Dendritic cell treated with granulocyte-macrophage colony-stimulating factor and Interleukin-4, amounts not matched to agents 40 ng/mL and 50 ng/mL, for 4 days (primary cell): ENCODE results near the gene S1PR2.

Experiments used
- H3K27ac Mint-ChIP-seq: one replicate; pipeline ENCODE4 v1.8.0; 2022; ENCODE audit warnings: mild to moderate bottlenecking, mixed read lengths
- H3K27me3 Mint-ChIP-seq: one replicate; pipeline ENCODE4 v1.8.0; 2022; ENCODE audit warnings: mild to moderate bottlenecking, mixed read lengths
- H3K36me3 Mint-ChIP-seq: one replicate; pipeline ENCODE4 v1.8.0; 2022; ENCODE audit warnings: low read depth, mixed read lengths
- H3K4me1 Mint-ChIP-seq: one replicate; pipeline ENCODE4 v1.8.0; 2022; ENCODE audit warnings: low read depth, mixed read lengths
- H3K4me3 Mint-ChIP-seq: one replicate; pipeline ENCODE4 v1.8.0; 2022; ENCODE audit warnings: mild to moderate bottlenecking, moderate library complexity, mixed read lengths
- H3K9me3 Mint-ChIP-seq: one replicate; pipeline ENCODE4 v1.8.0; 2022; ENCODE audit warnings: mixed read lengths
- intact Hi-C: fragments of 100-400 bp; cut with micrococcal nuclease; formaldehyde crosslinking; loops from one replicate; pipeline ENCODE4 v1.15.0; 2022

S1PR2 gene, protein sequence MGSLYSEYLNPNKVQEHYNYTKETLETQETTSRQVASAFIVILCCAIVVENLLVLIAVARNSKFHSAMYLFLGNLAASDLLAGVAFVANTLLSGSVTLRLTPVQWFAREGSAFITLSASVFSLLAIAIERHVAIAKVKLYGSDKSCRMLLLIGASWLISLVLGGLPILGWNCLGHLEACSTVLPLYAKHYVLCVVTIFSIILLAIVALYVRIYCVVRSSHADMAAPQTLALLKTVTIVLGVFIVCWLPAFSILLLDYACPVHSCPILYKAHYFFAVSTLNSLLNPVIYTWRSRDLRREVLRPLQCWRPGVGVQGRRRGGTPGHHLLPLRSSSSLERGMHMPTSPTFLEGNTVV

DNA sequence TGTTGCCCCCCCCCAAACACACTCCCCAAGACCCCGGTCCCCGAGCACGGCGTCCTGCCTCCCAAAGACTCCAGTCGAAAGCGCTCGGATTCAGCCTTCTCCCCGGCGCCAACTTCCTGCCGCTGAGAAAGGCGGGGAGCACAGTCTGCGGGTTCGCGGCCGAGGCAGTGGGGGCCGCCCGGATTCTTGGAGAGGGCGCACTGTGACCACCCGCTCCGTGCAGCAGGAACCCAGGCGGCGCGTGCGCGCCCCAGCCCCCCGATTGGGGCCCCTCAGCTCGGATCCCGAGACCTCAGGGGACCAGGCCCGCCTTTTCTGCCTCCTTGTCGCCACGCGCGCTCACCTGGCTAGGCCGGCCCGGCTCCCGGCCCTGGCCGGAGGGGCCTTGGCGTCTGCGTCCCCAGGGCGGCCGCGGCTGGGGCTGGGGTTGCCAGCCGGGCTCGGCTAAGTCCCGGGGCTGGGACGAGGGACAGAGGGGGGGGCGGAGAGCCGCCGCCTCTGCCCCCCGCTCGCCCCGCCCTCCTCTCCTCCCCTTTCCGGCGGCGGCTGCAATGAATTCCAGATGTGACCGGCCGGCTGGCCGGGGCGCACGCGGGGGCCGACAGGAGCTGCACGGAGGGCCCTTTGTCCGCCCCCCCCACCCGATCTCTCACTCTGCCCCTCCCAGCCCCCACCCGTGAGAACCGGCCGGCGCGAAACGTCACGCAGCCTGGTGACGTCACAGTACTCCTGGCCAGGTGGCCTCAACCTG, at the start of gene S1PR2:
Gene S1PR2, minus strand, starts transcription at position 471 of the 751 bp plus-strand sequence. CDS start 6,426 bp downstream, outside the sequence.
- peaks cover 6% of the 10 kb centered on the region for H3K27me3 Mint-ChIP-seq
- H3K4me1 Mint-ChIP-seq: peaks cover 37% of the 10 kb centered on the region
- H3K9me3 Mint-ChIP-seq: no peaks in the 10 kb centered on the region
- H3K4me3 Mint-ChIP-seq: peak within 1 kb of the TSS; percentile 92
- intact Hi-C loops: loop anchor here (2.0 to 5.0 kb wide), 2 partner anchors 20 to 34 kb away; no protein-coding TSS in a partner anchor
- peaks cover 34% of the 10 kb centered on the region for H3K36me3 Mint-ChIP-seq
- H3K27ac Mint-ChIP-seq: peak within 1 kb of the TSS; percentile 91

DNA sequence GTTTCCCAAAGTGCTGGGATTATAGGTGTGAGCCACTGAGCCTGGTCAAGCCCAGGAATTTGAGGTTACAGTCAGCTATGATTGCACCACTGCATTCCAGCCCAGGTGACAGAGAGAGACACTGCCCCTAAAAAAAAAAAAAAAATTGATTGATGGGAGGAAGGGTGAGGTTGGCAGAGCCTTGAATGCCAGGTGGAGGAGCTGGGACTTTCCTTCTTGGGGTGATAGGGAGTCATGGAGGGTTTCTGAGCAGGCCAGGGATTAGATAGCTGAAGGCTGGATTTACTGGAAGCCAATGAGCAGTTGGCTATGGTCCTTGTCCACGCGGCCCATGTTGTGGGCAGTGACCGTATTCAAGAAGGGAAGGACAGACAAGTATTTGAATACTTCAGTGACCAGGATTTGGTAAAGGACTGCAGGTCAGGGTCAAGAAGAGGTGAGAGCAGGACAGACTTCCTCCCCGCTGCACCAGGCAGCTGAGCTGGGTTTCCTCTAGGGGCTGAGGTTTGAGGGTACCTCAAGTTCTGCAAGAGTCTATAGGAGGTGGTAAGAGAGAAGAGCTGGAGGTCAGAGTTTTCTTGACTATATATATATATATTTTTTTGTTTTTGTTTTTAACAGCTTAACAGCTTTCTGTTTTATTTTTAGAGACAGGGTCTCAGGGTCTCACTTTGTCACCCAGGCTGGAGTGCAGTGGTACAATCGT, 48.8 kb upstream of the S1PR2 start:
- H3K4me3 Mint-ChIP-seq: no peak overlapping the region
- peak overlapping the region; percentile 68 for H3K27ac Mint-ChIP-seq
- H3K36me3 Mint-ChIP-seq: peaks cover 100% of the 10 kb centered on the region
- no peaks in the 10 kb centered on the region for H3K27me3 Mint-ChIP-seq
- intact Hi-C loops: no loop called here
- no peaks in the 10 kb centered on the region for H3K9me3 Mint-ChIP-seq
- peaks cover 69% of the 10 kb centered on the region for H3K4me1 Mint-ChIP-seq

- peaks cover 100% of the 10 kb centered on the region for H3K36me3 Mint-ChIP-seq
These were observed 47.8 kb upstream of the S1PR2 start for GRCh38 chr19:10278935-10279334.

DNA sequence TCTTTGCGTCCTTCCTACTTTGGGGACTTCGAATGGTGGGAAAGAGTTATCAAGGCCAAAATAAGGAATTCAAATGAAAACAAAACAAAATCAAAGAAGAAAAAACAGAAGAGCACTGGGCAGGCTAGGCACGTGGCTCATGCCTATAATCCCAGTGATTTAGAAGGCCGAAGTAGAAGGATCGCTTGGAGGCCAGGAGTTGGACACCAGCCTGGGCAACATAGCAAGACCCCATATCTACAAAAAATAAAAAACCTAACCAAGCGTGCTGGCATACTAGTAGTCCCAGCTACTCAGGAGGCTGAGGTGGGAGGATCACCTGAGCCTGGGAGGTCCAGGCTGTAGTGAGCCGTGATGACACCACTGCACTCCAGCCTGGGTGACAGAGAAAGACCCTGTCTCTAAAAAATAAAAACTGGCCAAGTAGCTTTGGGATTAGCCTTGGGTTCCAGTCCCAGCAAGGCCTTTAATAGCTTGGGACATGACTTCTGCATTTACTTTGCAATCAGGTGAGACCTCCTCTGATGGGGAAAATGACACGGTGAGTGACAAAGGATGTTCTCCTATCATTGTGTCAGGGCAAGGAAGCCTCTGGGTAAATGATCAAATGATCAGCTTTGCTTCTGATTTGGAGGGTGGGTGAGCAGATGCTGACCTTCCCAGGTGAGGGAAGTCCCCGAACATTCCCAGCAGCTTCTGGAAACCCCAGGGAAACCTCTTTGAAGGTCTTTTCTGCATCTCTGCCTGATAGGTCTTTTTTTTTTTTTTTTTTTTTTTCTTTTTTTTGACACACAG, 46.9 kb upstream of the S1PR2 start:
- H3K27ac Mint-ChIP-seq: peak overlapping the region; percentile 53
- peaks cover 100% of the 10 kb centered on the region for H3K36me3 Mint-ChIP-seq
- no peaks in the 10 kb centered on the region for H3K9me3 Mint-ChIP-seq
- peaks cover 63% of the 10 kb centered on the region for H3K4me1 Mint-ChIP-seq
- intact Hi-C loops: no loop called here
- no peaks in the 10 kb centered on the region for H3K27me3 Mint-ChIP-seq
- peak overlapping the region; percentile 37 for H3K4me3 Mint-ChIP-seq

More at GRCh38 chr19:10278935-10279334, 47.8 kb upstream of the S1PR2 start:
- no peaks in the 10 kb centered on the region for H3K27me3 Mint-ChIP-seq
- H3K4me1 Mint-ChIP-seq: peaks cover 69% of the 10 kb centered on the region
- H3K4me3 Mint-ChIP-seq: peak overlapping the region; percentile 17
- intact Hi-C loops: no loop called here
- no peaks in the 10 kb centered on the region for H3K9me3 Mint-ChIP-seq
- peak overlapping the region; percentile 43 for H3K27ac Mint-ChIP-seq

DNA sequence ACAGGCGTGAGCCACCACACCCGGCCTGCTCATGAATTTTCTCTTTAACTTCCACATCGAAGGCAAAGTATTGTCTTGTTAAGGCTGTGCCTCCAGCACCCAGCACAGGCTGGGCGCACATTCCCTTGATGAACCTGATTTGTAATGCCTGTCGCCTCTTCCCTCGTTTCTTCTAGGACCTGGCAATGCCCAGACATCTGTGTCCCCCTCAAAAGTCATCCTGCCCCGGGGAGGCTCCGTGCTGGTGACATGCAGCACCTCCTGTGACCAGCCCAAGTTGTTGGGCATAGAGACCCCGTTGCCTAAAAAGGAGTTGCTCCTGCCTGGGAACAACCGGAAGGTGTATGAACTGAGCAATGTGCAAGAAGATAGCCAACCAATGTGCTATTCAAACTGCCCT, 43.5 kb upstream of the S1PR2 start:
- no peaks in the 10 kb centered on the region for H3K27me3 Mint-ChIP-seq
- H3K9me3 Mint-ChIP-seq: no peaks in the 10 kb centered on the region
- H3K36me3 Mint-ChIP-seq: peaks cover 94% of the 10 kb centered on the region
- intact Hi-C loops: no loop called here
- H3K27ac Mint-ChIP-seq: peak overlapping the region; percentile 74
- peaks cover 61% of the 10 kb centered on the region for H3K4me1 Mint-ChIP-seq
- H3K4me3 Mint-ChIP-seq: peak overlapping the region; percentile 94

DNA sequence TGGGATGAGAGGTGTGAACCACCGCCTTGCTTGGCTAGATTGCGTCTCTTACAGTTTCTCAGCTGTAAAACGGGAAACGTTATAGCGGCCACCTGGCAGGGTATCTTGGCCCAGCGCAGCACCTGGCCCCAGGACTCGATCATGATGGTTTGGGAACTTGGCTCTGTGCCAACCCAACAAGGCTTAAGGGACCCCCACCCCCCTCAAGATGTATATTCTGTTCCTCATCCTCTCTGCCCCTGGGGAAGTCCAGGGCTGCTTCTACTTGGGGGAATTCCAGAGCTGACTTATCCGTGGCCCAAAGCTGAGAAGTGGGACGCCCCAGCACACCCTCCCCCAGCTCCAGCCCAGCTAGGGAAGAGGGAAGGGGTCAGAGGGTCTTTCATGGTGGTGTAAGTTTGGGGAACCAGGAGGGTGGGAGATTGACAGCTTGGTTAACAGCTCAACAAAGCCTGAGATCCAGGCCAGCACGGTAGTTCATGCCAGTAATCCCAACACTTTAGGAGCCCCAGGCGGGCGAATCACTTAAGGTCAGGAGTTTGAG, 40.5 kb upstream of the S1PR2 start:
- peak overlapping the region; percentile 94 for H3K4me3 Mint-ChIP-seq
- H3K27ac Mint-ChIP-seq: peak overlapping the region; percentile 98
- peaks cover 64% of the 10 kb centered on the region for H3K36me3 Mint-ChIP-seq
- H3K9me3 Mint-ChIP-seq: no peaks in the 10 kb centered on the region
- H3K4me1 Mint-ChIP-seq: peaks cover 59% of the 10 kb centered on the region
- intact Hi-C loops: no loop called here
- H3K27me3 Mint-ChIP-seq: no peaks in the 10 kb centered on the region

- peaks cover 58% of the 10 kb centered on the region for H3K4me1 Mint-ChIP-seq
- H3K27ac Mint-ChIP-seq: peak within 1 kb of the TSS; percentile 98
- peaks cover 56% of the 10 kb centered on the region for H3K36me3 Mint-ChIP-seq
- H3K9me3 Mint-ChIP-seq: no peaks in the 10 kb centered on the region
- intact Hi-C loops: no loop called here
- peak within 1 kb of the TSS; percentile 94 for H3K4me3 Mint-ChIP-seq
- no peaks in the 10 kb centered on the region for H3K27me3 Mint-ChIP-seq
These were observed 39.7 kb upstream of the S1PR2 start, which contains the start of gene ICAM1 for GRCh38 chr19:10270616-10271394. Gene ICAM1 (plus strand): TSS chr19:10271120. CDS start chr19:10271160, 40 bp downstream.

GRCh38 chr19:10270180-10270615, 39.1 kb upstream of the S1PR2 start:
- intact Hi-C loops: no loop called here
- Mint-ChIP-seq H3K9me3 (no peaks in the 10 kb centered on the region), H3K27me3 (no peaks in the 10 kb centered on the region), H3K27ac (peak overlapping the region; percentile 98), H3K4me1 (peaks cover 60% of the 10 kb centered on the region), H3K4me3 (peak overlapping the region; percentile 94), H3K36me3 (peaks cover 50% of the 10 kb centered on the region)

- Mint-ChIP-seq H3K27me3 (no peaks in the 10 kb centered on the region), H3K4me1 (peaks cover 56% of the 10 kb centered on the region), H3K4me3 (peak overlapping the region; percentile 94), H3K9me3 (no peaks in the 10 kb centered on the region), H3K36me3 (peaks cover 44% of the 10 kb centered on the region), H3K27ac (peak overlapping the region; percentile 98)
- intact Hi-C loops: loop anchor here (1.0 kb wide), 1 partner anchor 120 kb away; no protein-coding TSS in a partner anchor
These were observed 38.4 kb upstream of the S1PR2 start for GRCh38 chr19:10269333-10270179.

GRCh38 chr19:10268071-10268470, 36.9 kb upstream of the S1PR2 start:
- Mint-ChIP-seq H3K4me3 (peak overlapping the region; percentile 58), H3K9me3 (no peaks in the 10 kb centered on the region), H3K4me1 (peaks cover 46% of the 10 kb centered on the region), H3K27ac (peak overlapping the region; percentile 98), H3K36me3 (peaks cover 29% of the 10 kb centered on the region), H3K27me3 (no peaks in the 10 kb centered on the region)
- intact Hi-C loops: no loop called here

- H3K4me1 Mint-ChIP-seq: peaks cover 45% of the 10 kb centered on the region
- no peak overlapping the region for H3K4me3 Mint-ChIP-seq
- no peaks in the 10 kb centered on the region for H3K27me3 Mint-ChIP-seq
- intact Hi-C loops: no loop called here
- peaks cover 15% of the 10 kb centered on the region for H3K36me3 Mint-ChIP-seq
- H3K27ac Mint-ChIP-seq: peak overlapping the region; percentile 98
- H3K9me3 Mint-ChIP-seq: no peaks in the 10 kb centered on the region
These were observed 35.6 kb upstream of the S1PR2 start for GRCh38 chr19:10266706-10267105.

DNA sequence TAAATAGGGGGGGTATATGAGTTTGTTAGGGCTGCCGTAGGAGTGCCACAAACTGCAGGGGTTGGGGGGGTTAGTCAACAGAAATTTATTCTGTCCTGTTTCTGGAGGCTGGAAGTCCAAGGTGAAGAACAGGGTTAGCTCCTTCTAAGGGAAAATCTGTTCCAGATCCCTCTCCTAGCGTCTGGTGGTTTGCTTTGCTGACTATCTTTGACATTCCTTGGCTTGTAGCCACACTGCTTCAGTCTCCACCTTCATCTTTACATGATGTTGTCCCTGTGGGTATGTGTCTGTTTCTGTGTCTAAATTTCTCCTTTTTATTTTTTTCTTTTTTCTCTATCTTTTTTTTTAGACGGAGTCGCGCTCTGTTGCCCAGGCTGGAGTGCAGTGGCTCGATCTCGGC, 31.6 kb upstream of the S1PR2 start:
- peaks cover 26% of the 10 kb centered on the region for H3K36me3 Mint-ChIP-seq
- H3K27ac Mint-ChIP-seq: no peak overlapping the region
- H3K27me3 Mint-ChIP-seq: peaks cover 1% of the 10 kb centered on the region
- H3K4me1 Mint-ChIP-seq: peaks cover 56% of the 10 kb centered on the region
- H3K9me3 Mint-ChIP-seq: no peaks in the 10 kb centered on the region
- H3K4me3 Mint-ChIP-seq: no peak overlapping the region
- intact Hi-C loops: no loop called here
